Cardiac septum (tissue), 1 donor: Measurements from ENCODE around the gene LRRC70. TPM values are rescaled to one million over a fixed set of nuclear protein-coding genes. Genes with fewer than 3 reads are reported as not detected.

Experiments
- total RNA-seq: library from RNA; stranded (reverse); fragmentation: NEBNext Ultra II Directional; extraction: Animal tissue kit (Norgen Biotek cat#: 25700); gene quantifications from one replicate; pipeline ENCODE4 v1.2.1, GENCODE V29; 2021
- donor health status: DM: no; HTN: no; CAD: no.

LRRC70 gene
- total RNA-seq, 1 donor from 2014 or later = 2.2 TPM

Other genes with a start within 250 kb of the LRRC70 start
- 18.0 TPM for gene DIMT1, start 174.9 kb upstream of the LRRC70 start, total RNA-seq
- 27.4 TPM for gene IPO11, start 166.1 kb upstream of the LRRC70 start, total RNA-seq